SKM-1 treated with dmso at 0.1 percent for 144 hours (cell line): ENCODE measurements around the gene CRB2.
A peak's percentile ranks its signal among the peaks of the same experiment; 100 is the strongest.

Experiments used
- DNase-seq: peaks from one replicate; lab custom pipeline; 2025; ENCODE audit not compliant: unreplicated experiment; lab: John Stamatoyannopoulos, UW

The CRB2 gene

DNA sequence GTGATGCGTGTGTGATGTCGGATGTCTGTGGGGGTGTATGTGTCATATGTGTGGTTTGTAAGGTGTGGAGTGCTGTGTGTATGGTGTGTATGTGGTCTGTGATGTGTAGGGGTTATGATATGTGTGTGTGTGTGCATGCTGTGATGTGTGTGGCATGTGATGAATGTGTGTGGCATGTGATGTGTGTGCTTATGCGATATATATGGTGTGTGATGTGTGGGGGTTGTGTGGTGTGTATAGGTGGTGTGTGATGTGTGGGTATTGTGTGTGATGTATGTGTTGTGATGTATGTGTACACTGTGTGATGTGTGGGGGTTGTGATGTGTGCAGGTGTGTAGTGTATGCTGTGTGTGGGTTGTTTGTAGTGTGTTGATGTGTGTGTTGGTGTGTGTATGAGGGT lies 9.2 kb upstream of the CRB2 start:
- DNase-seq, result no peak

- DNase-seq, result no peak
Observed at GRCh38 chr9:123347289-123348060, 8.5 kb upstream of the CRB2 start.

GRCh38 chr9:123348317-123348992 lies 7.5 kb upstream of the CRB2 start:
- no peak for DNase-seq

GRCh38 chr9:123349033-123349432 lies 7.0 kb upstream of the CRB2 start:
- no peak for DNase-seq

GRCh38 chr9:123349691-123350480 lies 6.1 kb upstream of the CRB2 start:
- DNase-seq, result peak; percentile 59

DNA sequence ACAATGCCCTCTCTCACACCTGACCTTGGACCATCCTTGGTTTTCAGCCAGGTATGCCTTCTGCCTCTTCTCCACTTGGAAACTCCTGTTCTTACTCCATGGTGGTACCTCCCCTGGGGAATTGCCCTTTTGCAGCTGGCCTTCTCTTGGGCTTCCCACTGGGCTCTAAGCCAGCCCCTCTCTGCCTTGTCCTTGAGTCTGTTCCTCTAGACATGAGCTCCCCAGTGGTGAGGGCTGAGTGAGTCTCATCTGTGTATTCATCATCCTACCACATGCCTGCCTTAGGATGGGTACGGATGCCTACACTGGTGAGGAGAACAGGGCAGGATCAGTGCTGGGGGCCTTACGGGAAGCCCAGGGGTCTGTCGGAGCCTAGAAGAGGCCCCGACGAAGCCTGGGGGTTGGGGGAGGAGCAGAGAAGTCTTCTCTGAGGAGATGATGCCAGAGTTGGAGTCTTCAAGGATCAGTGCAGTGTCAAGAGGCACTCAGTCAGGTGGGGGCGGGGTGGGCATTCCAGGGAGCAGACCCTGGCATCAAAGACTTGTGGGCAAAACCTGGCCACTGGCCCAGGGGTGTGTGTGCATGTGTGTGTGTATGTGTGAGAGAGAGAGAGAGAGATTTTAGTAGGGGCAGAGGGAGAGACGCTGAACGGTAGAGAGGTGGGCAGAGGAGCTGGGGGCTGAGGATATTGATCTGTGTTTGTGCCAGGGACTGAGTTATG lies 5.2 kb upstream of the CRB2 start:
- no peak for DNase-seq

DNA sequence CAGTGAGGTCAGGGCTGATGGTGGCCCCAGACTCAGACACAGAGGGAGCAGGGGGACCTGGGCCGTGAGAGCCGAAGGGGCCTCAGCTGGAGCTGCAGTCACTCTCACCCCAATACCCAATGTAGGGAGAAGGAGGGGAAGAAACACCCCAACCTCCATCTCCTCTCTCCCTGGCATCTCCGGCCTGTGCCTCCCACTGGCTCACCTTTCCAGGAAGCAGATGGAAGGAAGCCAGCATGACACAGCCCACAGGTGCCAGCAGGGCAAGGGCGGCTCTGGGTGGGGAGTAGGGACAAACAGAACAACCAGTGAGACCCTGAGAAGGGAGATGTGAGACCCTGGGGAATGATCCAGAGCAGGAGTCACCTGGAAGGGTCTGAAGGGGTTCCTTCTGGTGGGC lies 3.0 kb upstream of the CRB2 start:
- DNase-seq, result no peak

GRCh38 chr9:123353984-123354591 lies 1.9 kb upstream of the CRB2 start:
- DNase-seq, result peak; percentile 50

GRCh38 chr9:123354806-123355508 lies 1.0 kb upstream of the CRB2 start:
- no peak for DNase-seq

DNA sequence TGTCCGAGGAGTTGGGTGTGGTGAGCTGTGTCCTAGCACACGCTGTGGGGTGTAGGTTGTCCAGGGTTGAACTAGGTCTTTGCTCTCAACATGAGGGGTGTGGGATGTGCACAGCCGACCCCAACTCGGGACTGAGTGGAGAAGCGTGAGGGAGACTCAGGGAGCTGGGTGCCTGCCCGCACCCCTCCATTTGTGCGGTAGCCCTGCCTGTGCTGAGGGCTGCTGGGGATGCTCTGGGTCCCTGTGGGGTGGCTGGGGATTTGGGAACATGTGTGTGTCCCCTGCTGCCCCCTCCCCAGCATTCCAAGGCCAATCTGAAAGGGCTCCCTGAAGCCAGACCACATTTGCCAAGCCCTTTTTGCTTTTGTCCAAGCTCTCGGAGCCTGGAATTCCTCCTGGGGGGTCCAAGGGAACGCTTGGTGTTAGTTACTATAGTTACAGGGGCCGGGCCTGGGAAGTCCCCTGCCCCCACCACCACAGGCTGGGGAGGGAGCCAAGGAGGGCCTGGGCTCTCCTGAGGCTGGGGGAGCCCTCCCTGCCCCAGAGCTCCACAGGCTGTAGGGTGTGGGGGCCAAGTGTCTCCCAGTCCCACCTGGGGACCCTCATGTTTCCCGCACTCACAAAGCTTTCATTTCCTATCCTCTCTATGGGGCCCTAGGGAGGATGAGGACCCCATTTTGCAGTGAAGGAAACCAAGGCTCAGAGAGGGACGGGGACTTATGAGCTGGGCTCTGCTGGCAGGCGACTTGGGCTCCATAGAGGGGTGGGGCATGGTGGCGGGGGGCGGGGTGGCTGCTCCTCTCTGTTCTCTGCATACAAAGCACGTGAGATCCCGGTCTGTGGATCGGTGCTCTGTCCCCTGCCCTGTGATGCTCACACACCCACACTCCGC lies 1.1 kb downstream of the CRB2 start:
- DNase-seq, result no peak

DNA sequence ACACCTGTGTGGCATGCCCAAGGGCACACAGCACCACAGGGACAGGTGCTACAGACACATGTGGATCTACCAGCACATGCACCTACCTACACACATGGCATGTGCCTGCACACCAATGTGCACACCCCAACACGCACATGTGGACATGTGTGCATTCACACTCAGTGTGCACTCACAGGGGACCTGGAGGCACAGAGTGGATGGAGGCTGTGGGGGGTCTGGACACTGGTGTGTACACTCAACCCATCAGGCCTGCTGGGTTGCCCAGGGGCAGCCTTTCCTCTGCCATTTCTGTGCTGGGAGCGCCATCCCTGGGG lies 1.7 kb downstream of the CRB2 start:
- no peak for DNase-seq

GRCh38 chr9:123358181-123358905 lies 2.3 kb downstream of the CRB2 start:
- DNase-seq, result no peak

- DNase-seq, result no peak
Observed at GRCh38 chr9:123359106-123359505, 3.1 kb downstream of the CRB2 start.

DNA sequence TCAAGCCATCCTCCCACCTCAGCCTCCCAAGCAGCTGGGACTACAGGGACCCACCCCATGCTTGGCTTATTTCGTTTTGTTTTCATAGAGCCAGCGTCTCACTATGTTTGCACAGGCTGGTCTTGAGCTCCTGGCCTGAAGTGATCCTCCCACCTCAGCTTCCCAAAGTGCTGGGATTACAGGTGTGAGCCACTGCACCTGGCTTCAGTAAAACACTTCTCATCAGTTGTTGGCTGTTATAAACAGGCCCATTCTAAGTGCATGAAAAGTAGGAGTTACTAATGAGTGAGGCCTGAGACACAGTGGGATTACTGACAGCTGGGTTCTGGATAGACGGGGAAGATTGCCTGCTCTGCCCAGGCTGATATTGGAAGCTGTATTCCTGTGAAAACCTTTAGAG lies 3.5 kb downstream of the CRB2 start:
- DNase-seq, result no peak

DNA sequence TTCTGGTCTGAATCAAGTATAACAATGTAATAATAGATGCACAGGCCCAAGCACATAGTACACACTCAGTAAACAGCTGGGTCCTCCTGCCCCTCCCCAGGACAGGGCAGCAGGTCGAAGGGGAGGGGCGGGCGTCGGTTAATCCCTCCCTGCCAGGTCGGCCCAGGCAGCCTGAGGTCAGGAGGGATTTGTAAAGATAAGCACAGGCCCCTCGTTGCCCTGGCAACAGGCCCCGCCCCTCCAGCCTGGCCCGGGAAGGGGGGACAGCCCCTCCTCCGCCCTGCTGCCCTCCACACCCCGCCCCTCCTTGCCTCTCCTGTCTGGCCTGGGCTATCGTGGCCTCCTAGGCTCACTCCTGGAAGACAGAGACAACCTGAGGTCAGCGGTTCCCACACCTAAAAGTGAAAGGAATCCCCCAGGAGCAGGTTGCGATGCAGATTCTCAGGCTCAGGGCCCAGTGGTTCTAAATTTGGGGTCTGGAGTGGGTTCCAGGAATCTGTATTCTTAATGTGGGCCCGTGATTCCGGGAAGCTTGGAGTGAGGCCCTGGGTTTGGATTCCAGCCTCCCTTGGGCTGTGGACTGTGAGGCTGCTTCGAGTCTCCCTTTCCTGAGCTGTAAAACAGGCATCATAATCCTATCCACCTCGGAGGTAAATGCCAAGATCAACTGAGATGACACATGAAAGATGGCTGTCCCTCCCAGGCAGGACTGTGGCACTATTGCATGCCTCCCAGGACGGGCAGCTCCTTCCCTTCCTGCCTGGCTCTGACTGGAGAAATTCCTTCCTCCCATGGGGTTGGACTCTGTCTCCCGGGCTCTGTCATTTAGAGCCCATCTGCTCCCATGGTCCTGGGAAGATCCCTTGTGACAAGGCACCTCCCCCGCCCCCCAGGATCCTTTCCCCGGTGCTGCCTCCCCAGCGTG lies 4.4 kb downstream of the CRB2 start:
- DNase-seq, result no peak

- no peak for DNase-seq
Observed at GRCh38 chr9:123361086-123361730, 5.2 kb downstream of the CRB2 start.
